Fibroblast of mammary gland (primary cell): ENCODE results near the gene PPTC7.
A peak's percentile ranks its signal among the peaks of the same experiment; 100 is the strongest.
"Not testable (repeated sequence)": the region's sequence is repeated elsewhere in the genome, so short reads cannot be mapped to it uniquely, and the experiment has no call there.

Source experiments
- DNase-seq: peaks from one replicate; pipeline ENCODE4 v3.0.0-alpha.2; 2010; ENCODE audit warnings: low read depth
- H3K4me3 ChIP-seq: 2 replicates; pipeline ENCODE4 v1.5.1; 2011; ENCODE audit warnings: low read depth, mild to moderate bottlenecking, low read length, moderate library complexity; ENCODE audit not compliant: control insufficient read depth
- CTCF ChIP-seq: conservative IDR thresholded peaks from 2 replicates; pipeline ENCODE4 v1.5.1; 2011; ENCODE audit warnings: low read depth, low read length, inconsistent platforms; ENCODE audit not compliant: control insufficient read depth, insufficient read depth

PPTC7 gene

DNA sequence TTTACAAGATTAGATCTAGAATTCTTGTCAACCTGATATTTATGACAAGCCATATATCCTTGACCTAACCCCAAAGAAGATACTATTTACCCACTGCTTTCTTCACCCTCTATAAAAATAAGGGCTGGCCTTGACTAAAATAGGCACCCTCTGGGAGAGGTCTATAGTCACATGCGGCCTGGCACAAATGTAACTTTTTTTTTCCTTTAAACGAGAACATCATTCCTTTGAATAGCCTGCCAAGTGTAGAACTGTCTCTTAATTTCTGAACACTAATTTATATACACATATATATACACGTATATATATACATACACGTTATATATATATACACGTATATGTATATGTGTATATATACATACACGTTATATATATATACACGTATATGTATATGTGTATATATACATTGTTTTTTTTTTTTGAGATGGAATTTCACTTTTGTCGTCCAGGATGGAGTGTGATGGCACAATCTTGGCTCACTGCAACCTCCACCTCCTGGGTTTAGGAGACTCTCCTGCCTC is 18.6 kb downstream of the PPTC7 start:
- TF ChIP-seq CTCF: no peak
- H3K4me3 ChIP-seq: no peak overlapping the region
- no peak for DNase-seq

- no peak overlapping the region for H3K4me3 ChIP-seq
- TF ChIP-seq CTCF: no peak
- DNase-seq: peak; percentile 74
These were observed 19.2 kb downstream of the PPTC7 start for GRCh38 chr12:110563702-110564470.

- not testable (repeated sequence) for DNase-seq, H3K4me3 ChIP-seq
These were observed 20.7 kb downstream of the PPTC7 start for GRCh38 chr12:110562386-110562785.

- H3K4me3 ChIP-seq: no peak overlapping the region
- peak; percentile 81 for DNase-seq
- no peak for TF ChIP-seq CTCF
These were observed 21.5 kb downstream of the PPTC7 start for GRCh38 chr12:110561471-110562201.

DNA sequence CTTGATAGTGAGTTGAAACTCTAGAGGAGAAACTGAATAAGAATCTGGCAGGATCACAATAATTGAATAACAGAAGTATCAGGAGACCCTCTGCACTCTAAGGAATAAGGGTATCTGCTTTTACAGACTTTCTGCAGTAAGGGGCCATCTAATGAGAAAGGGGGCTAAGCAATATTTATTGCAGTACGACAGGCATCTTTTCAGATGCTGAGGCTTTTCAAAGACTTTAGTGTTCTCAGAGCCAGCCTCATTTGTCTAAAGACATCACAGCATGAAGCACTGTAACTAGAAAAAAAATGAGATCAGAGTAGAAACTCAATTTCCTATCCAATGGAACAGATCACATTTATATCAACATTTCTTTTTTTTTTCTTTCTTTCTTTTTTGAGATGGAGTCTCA is 22.2 kb downstream of the PPTC7 start:
- H3K4me3 ChIP-seq: no peak overlapping the region
- no peak for TF ChIP-seq CTCF
- DNase-seq: no peak

DNA sequence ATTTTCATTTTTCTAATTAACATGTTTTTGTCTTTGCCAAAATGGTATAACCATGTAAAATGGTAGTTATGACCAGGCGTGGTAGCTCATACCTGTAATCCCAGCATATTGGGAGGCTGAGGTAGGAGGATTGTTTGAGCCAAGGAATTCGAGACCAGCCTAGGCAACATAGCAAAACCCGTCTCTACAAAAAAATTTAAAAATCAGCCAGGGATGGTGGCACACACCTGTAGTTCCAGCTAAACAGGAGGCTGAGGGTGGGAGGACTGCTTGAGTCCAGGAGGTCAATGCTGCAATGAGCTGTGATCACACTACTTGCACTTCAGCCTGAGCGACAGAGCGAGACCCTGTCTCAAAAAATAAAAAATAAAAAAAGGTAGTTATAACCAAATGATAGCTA is 23.1 kb downstream of the PPTC7 start:
- TF ChIP-seq CTCF: no peak
- DNase-seq: no peak

DNA sequence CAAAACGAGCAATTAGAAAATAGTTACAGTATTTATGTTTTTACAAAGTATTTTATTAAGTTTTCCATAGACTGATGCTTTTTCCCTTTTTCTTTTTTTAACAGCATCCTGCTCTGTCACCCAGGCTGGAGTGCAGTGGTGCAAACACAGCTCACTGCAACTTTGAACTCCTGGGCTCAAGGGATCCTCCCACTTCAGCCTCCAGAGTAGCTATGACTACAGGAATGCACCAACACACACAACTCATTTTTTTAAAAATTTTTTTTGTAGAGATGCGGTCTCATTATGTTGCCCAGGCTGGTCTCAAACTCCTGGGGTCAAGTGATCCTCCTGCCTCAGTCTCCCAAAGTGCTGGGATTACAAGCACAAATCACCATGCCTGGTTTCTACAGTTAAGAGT is 24.2 kb downstream of the PPTC7 start:
- not testable (repeated sequence) for H3K4me3 ChIP-seq, DNase-seq

More for the DNA sequence above, 23.1 kb downstream of the PPTC7 start:
- no peak overlapping the region for H3K4me3 ChIP-seq
